AG04450 (cell line): ENCODE results near the gene CDC42. TPM values are rescaled to one million over a fixed set of nuclear protein-coding genes. Genes with fewer than 3 reads are reported as not detected.
A peak's percentile ranks its signal among the peaks of the same experiment; 100 is the strongest.

Experiments used
- CTCF ChIA-PET: fragments of 300-600, 350-600 bp; formaldehyde crosslinking; extraction: SDS; loops from one replicate; lab custom pipeline; 2022; ENCODE audit warnings: antibody characterized with exemption, inconsistent platforms; lab: Charles Lee
- POLR2A ChIA-PET: fragments of 350-600 bp; formaldehyde crosslinking; extraction: SDS; loops from one replicate; lab custom pipeline; 2021; ENCODE audit warnings: antibody characterized with exemption, inconsistent platforms; lab: Yijun Ruan, JAX
- DNase-seq: peaks from one replicate; pipeline ENCODE4 v3.0.0-alpha.2; 2011; ENCODE audit warnings: low read depth, low spot score
- H3K27ac ChIP-seq: one replicate; pipeline ENCODE4 v1.5.1; 2012; ENCODE audit warnings: low read depth, low read length, control low read depth
- H3K27me3 ChIP-seq: one replicate; pipeline ENCODE4 v1.6.0; 2012; ENCODE audit warnings: low read length; ENCODE audit not compliant: control insufficient read depth, insufficient read depth
- H3K4me3 ChIP-seq: 2 replicates; pipeline ENCODE4 v1.5.1; 2011; ENCODE audit warnings: mild to moderate bottlenecking, low read depth, low read length, control low read depth
- H3K9me3 ChIP-seq: 2 replicates; pipeline ENCODE4 v1.5.1; 2012; ENCODE audit warnings: low read length; ENCODE audit not compliant: control insufficient read depth, insufficient read depth
- polyA plus RNA-seq: library from polyadenylated mRNA; depleted of rRNA; stranded (reverse); fragments of >200 nt; gene quantifications from 2 replicates; pipeline ENCODE4 v1.2.3, GENCODE V29; 2011
- TF ChIP-seq, protein P1 (sequence below): IDR thresholded peaks from 2 replicates; pipeline ENCODE4 v1.5.1; 2011; ENCODE audit warnings: low read depth, low read length, control low read depth, inconsistent platforms

Gene CDC42
- polyA plus RNA-seq, 1 experiment = 400 TPM

DNA sequence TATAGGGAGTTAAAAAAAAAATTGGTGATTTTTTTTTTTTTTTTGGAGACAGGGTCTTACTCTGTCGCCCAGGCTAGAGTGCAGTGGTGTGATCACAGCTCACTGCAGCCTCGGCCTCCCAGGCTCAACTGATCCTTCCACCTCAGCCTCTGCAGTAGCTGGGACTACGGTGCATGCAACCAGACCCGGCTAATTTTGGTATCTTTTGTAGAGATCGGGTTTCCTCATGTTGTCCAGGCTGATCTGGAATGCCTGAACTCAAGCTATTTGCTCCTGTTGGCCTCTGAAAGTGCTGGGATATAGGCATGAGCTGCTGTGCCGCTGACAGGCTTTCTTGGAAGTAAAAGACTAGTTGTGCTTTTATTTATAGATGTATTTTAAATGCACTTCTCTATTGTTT lies 3.0 kb downstream of the CDC42 start:
- no peaks in the 10 kb centered on the region; the same call in 1 of the 2 replicates for H3K9me3 ChIP-seq
- H3K27me3 ChIP-seq = no peaks in the 10 kb centered on the region
- H3K27ac ChIP-seq = no peak overlapping the region
- POLR2A ChIA-PET = interaction anchor here (0.6 to 0.7 kb wide), 3 partner anchors 23 to 320 kb away, joined by 3 to 6 read pairs (median 6); no protein-coding TSS in a partner anchor
- H3K4me3 ChIP-seq = 0 out of 2 replicates have a peak overlapping the region, but pooled peaks have one; percentile 0
- no peak for DNase-seq
- TF ChIP-seq, protein P1, sequence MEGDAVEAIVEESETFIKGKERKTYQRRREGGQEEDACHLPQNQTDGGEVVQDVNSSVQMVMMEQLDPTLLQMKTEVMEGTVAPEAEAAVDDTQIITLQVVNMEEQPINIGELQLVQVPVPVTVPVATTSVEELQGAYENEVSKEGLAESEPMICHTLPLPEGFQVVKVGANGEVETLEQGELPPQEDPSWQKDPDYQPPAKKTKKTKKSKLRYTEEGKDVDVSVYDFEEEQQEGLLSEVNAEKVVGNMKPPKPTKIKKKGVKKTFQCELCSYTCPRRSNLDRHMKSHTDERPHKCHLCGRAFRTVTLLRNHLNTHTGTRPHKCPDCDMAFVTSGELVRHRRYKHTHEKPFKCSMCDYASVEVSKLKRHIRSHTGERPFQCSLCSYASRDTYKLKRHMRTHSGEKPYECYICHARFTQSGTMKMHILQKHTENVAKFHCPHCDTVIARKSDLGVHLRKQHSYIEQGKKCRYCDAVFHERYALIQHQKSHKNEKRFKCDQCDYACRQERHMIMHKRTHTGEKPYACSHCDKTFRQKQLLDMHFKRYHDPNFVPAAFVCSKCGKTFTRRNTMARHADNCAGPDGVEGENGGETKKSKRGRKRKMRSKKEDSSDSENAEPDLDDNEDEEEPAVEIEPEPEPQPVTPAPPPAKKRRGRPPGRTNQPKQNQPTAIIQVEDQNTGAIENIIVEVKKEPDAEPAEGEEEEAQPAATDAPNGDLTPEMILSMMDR = no peak
- CTCF ChIA-PET = interaction anchor here (1.0 kb wide), 1 partner anchor 50 kb away, joined by 3 read pairs; no protein-coding TSS in a partner anchor

DNA sequence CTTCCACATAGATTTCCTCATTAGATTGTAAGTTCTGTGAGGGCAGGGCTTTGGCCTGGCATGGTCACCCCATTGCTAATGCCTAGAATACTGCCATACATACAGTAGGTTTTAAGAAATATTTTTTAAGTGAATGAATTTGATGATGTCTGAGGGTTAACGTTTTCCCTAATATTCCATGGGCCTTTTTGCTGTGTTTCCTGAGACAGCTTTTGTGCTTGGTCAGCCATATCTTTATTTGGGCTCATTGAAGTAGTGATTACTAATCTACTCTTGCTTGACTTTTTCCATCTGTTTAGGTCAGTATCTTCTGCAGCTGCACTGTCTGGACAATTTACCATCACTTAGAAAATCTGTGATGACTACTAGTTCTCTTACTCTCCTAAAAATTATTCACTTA lies 3.5 kb downstream of the CDC42 start:
- POLR2A ChIA-PET = interaction anchor here (0.7 kb wide), 2 partner anchors 23 to 306 kb away, joined by 3 to 6 read pairs; no protein-coding TSS in a partner anchor
- DNase-seq = no peak
- H3K27me3 ChIP-seq = no peaks in the 10 kb centered on the region
- TF ChIP-seq, protein P1 = no peak
- H3K27ac ChIP-seq = no peak overlapping the region
- H3K4me3 ChIP-seq = no peak overlapping the region
- H3K9me3 ChIP-seq = no peaks in the 10 kb centered on the region; the same call in 1 of the 2 replicates
- CTCF ChIA-PET = interaction anchor here (1.0 kb wide), 1 partner anchor 50 kb away, joined by 3 read pairs; no protein-coding TSS in a partner anchor

DNA sequence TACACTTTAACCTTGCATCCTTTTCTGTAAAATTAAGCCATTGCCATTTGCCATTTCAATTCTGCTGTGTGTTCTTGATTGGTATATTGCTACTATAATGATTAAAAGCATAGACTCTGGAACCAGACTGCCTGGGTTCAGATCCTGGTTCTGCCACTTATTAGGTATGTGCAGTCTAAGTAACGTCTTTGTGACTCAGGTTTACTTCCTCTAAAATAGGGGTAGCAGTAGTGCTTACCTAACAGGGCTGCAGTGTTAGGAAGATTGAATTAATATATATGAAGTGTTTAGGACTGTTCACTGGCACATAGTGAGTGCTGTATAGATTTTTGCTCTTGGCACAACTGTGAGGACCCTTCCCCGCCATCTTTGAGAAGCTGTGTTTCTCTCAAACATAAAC lies 4.4 kb downstream of the CDC42 start:
- Histone ChIP-seq H3K27me3 (no peaks in the 10 kb centered on the region), H3K9me3 (no peaks in the 10 kb centered on the region; the same call in 1 of the 2 replicates), H3K27ac (no peak overlapping the region), H3K4me3 (no peak overlapping the region)
- no peak for DNase-seq
- TF ChIP-seq, protein P1 = no peak
- CTCF ChIA-PET = no interaction called here
- POLR2A ChIA-PET = no interaction called here

DNA sequence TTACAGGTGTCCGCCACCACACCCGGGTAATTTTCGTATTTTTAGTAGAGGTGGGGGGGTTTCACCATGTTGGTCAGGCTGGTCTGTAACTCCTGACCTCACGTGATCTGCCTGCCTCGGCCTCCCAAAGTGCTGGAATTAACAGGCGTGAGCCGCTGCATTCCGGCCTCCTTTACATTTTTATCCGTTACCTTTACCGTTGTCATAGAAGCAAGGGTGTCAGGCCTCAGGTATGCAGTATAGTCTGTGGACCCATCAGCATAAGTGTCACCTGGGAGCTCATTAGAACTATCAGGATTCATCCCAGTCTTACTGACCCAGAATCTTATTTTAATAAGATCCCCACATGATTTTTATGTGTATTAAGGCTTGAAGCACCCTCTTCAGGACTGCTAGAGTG lies 5.4 kb downstream of the CDC42 start:
- H3K27ac ChIP-seq = no peak overlapping the region
- POLR2A ChIA-PET = no interaction called here

GRCh38 chr1:22064751-22065402 lies 12.4 kb downstream of the CDC42 start:
- ChIA-PET CTCF (no interaction called here), POLR2A (interaction anchor here (2.0 kb wide), 1 partner anchor 12 kb away, joined by 7 read pairs; the partner anchor contains the start of gene CDC42)
- Histone ChIP-seq H3K9me3 (no peaks in the 10 kb centered on the region), H3K4me3 (no peak overlapping the region), H3K27me3 (no peaks in the 10 kb centered on the region), H3K27ac (no peak overlapping the region)
- TF ChIP-seq, protein P1 = no peak
- DNase-seq = no peak

More for the DNA sequence above, 5.4 kb downstream of the CDC42 start:
- no peaks in the 10 kb centered on the region for H3K9me3 ChIP-seq
- H3K4me3 ChIP-seq = no peak overlapping the region
- TF ChIP-seq, protein P1 = no peak
- no peak for DNase-seq
- H3K27me3 ChIP-seq = no peaks in the 10 kb centered on the region
- CTCF ChIA-PET = no interaction called here
